ENCODE measurements around the gene PGLYRP2.

The PGLYRP2 gene

GRCh38 chr19:15436826-15437110 is 42.5 kb downstream of the PGLYRP2 start:
- DNase-seq (ENCODE audit: extremely low read depth, insufficient read length), result no peak
- H3K27me3 ChIP-seq (replicated peaks; ENCODE audit: control insufficient read depth, insufficient read depth, low read length), result no peaks in the 10 kb centered on the region
- H3K4me3 ChIP-seq (replicated peaks; ENCODE audit: low read depth, low read length), result no peak overlapping the region
- H3K36me3 ChIP-seq (ENCODE audit: control insufficient read depth, insufficient read depth, low read length), result no peaks in the 10 kb centered on the region
- no peak for TF ChIP-seq CTCF (IDR thresholded peaks at IDR 0.05; ENCODE audit: insufficient read depth, low read length, poor library complexity, severe bottlenecking)

- no peaks in the 10 kb centered on the region for H3K27me3 ChIP-seq (replicated peaks; ENCODE audit: control insufficient read depth, insufficient read depth, low read length)
- DNase-seq (ENCODE audit: extremely low read depth, insufficient read length), result no peak
- no peaks in the 10 kb centered on the region for H3K36me3 ChIP-seq (ENCODE audit: control insufficient read depth, insufficient read depth, low read length)
- H3K4me3 ChIP-seq (replicated peaks; ENCODE audit: low read depth, low read length), result no peak overlapping the region
- no peak for TF ChIP-seq CTCF (IDR thresholded peaks at IDR 0.05; ENCODE audit: insufficient read depth, low read length, poor library complexity, severe bottlenecking)
Measured at GRCh38 chr19:15436012-15436825, 43.1 kb downstream of the PGLYRP2 start.

DNA sequence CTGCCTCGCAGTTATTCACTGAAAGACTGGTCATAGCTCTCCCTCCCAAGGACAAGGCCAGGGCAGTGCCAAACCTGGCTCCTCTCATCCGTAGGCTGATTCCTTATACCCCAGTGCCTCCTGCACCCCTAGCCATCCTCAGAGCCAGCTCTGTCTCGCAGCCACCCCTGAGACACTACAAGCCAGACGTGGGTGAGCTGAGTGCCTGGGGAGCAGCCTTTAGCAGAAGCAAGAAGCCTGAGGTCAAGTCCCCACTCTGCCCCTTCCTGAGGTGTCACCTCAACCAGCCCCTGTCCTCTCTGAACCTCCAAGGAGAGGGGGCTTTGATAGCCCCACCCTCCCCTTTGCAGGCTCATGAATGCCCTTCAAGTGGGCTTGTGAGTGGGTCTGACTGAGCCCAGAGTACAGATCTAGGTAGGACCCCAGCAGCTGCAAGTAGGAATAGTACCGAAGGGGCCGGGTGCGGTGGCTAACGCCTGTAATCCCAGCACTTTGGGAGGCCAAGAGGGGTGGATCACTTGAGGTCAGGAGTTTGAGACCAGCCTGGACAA is 45.7 kb downstream of the PGLYRP2 start:
- DNase-seq (ENCODE audit: extremely low read depth, insufficient read length), result no peak
- Histone ChIP-seq H3K36me3 (ENCODE audit: control insufficient read depth, insufficient read depth, low read length) (peaks cover 5% of the 10 kb centered on the region), H3K27me3 (replicated peaks; ENCODE audit: control insufficient read depth, insufficient read depth, low read length) (no peaks in the 10 kb centered on the region), H3K4me3 (replicated peaks; ENCODE audit: low read depth, low read length) (no peak overlapping the region)
- TF ChIP-seq CTCF (IDR thresholded peaks at IDR 0.05; ENCODE audit: insufficient read depth, low read length, poor library complexity, severe bottlenecking), result no peak

GRCh38 chr19:15432629-15433518 is 46.4 kb downstream of the PGLYRP2 start:
- H3K4me3 ChIP-seq (replicated peaks; ENCODE audit: low read depth, low read length), result peak overlapping the region; percentile 74
- no peak for TF ChIP-seq CTCF (IDR thresholded peaks at IDR 0.05; ENCODE audit: insufficient read depth, low read length, poor library complexity, severe bottlenecking)
- H3K36me3 ChIP-seq (ENCODE audit: control insufficient read depth, insufficient read depth, low read length), result peaks cover 6% of the 10 kb centered on the region
- H3K27me3 ChIP-seq (replicated peaks; ENCODE audit: control insufficient read depth, insufficient read depth, low read length), result no peaks in the 10 kb centered on the region
- DNase-seq (ENCODE audit: extremely low read depth, insufficient read length), result peak; percentile 95

- TF ChIP-seq CTCF (IDR thresholded peaks at IDR 0.05; ENCODE audit: insufficient read depth, low read length, poor library complexity, severe bottlenecking), result no peak
- Histone ChIP-seq H3K4me3 (replicated peaks; ENCODE audit: low read depth, low read length) (peak overlapping the region; percentile 88), H3K27me3 (replicated peaks; ENCODE audit: control insufficient read depth, insufficient read depth, low read length) (no peaks in the 10 kb centered on the region), H3K36me3 (ENCODE audit: control insufficient read depth, insufficient read depth, low read length) (peaks cover 13% of the 10 kb centered on the region)
- peak; percentile 37 for DNase-seq (ENCODE audit: extremely low read depth, insufficient read length)
Measured at GRCh38 chr19:15432018-15432494, 47.2 kb downstream of the PGLYRP2 start.

Data from GM06990 (cell line).